ENCODE results near the gene RHEB. TPM values are rescaled to one million over a fixed set of nuclear protein-coding genes. Genes with fewer than 3 reads are reported as not detected.

Gene RHEB
- total and polyA plus RNA-seq, 2 of the 13 experiments (the other 11 are each of a cell fraction or from before 2014, with no cell fraction given): 55.0 to 77.6 TPM

GRCh38 chr7:151519765-151520418 is at the start of gene RHEB (continued):
- no peak for TF ChIP-seq ATF5 (CRISPR knock-in tag; IDR thresholded peaks at IDR 0.05; ENCODE audit: low read depth)
- TF ChIP-seq ZFYVE20 (CRISPR knock-in tag; IDR thresholded peaks at IDR 0.05; ENCODE audit: borderline replicate concordance, low read depth): no peak
- TF ChIP-seq POLR2AphosphoS2 (IDR thresholded peaks at IDR 0.05; ENCODE audit: low read depth, low read length): no peak
- TF ChIP-seq ZNF224 (CRISPR knock-in tag; IDR thresholded peaks at IDR 0.05): no peak
- TF ChIP-seq ZNF407 (CRISPR knock-in tag; IDR thresholded peaks at IDR 0.05; ENCODE audit: not compliant biosample characterization): no peak
- TF ChIP-seq ZBTB2 (CRISPR knock-in tag; IDR thresholded peaks at IDR 0.05; ENCODE audit: low read depth): no peak
- TF ChIP-seq ZNF589 (CRISPR knock-in tag; conservative IDR thresholded peaks at IDR 0.05): no peak
- no peak for TF ChIP-seq ETS1 (CRISPR knock-in tag; IDR thresholded peaks at IDR 0.05)
- peak; percentile 84 for TF ChIP-seq ZBTB38 (CRISPR knock-in tag; IDR thresholded peaks at IDR 0.05)
- no peak for TF ChIP-seq TRIM24 (CRISPR knock-in tag; IDR thresholded peaks at IDR 0.05)
- no peak for TF ChIP-seq BORCS8-MEF2B (CRISPR knock-in tag; IDR thresholded peaks at IDR 0.05)
- TF ChIP-seq RFX3 (CRISPR knock-in tag; IDR thresholded peaks at IDR 0.05): no peak
- TF ChIP-seq ZNF484 (CRISPR knock-in tag; IDR thresholded peaks at IDR 0.05; ENCODE audit: borderline replicate concordance, low read depth): no peak
- TF ChIP-seq CBX5 (CRISPR knock-in tag; IDR thresholded peaks at IDR 0.05; ENCODE audit: borderline replicate concordance): no peak
- TF ChIP-seq RELA (CRISPR knock-in tag; IDR thresholded peaks at IDR 0.05): no peak
- no peak; the same call in 1 of the 2 replicates for TF ChIP-seq NR0B2 (CRISPR knock-in tag; IDR thresholded peaks at IDR 0.05)
- no peak for TF ChIP-seq RBM39 (IDR thresholded peaks at IDR 0.05; ENCODE audit: low read depth, low read length, poor library complexity, severe bottlenecking)
- TF ChIP-seq SMARCE1 (IDR thresholded peaks at IDR 0.05; ENCODE audit: borderline replicate concordance): no peak

All from HepG2 (cell line).